GM20000 (cell line): ENCODE results near the gene MOV10L1.
"Not testable (repeated sequence)": the region's sequence is repeated elsewhere in the genome, so short reads cannot be mapped to it uniquely, and the experiment has no call there.

ENCODE experiments used
- DNase-seq: peaks from one replicate; pipeline ENCODE4 v3.0.0; 2012; ENCODE audit warnings: low spot score
- TF ChIP-seq, protein P1 (sequence below): IDR thresholded peaks from 2 replicates; pipeline ENCODE4 v1.5.1; 2012; ENCODE audit warnings: mild to moderate bottlenecking, control low read depth; ENCODE audit errors: extremely low read depth, missing control alignments

Gene MOV10L1

GRCh38 chr22:50199829-50200460 is 110.1 kb downstream of the MOV10L1 start:
- TF ChIP-seq, protein P1, sequence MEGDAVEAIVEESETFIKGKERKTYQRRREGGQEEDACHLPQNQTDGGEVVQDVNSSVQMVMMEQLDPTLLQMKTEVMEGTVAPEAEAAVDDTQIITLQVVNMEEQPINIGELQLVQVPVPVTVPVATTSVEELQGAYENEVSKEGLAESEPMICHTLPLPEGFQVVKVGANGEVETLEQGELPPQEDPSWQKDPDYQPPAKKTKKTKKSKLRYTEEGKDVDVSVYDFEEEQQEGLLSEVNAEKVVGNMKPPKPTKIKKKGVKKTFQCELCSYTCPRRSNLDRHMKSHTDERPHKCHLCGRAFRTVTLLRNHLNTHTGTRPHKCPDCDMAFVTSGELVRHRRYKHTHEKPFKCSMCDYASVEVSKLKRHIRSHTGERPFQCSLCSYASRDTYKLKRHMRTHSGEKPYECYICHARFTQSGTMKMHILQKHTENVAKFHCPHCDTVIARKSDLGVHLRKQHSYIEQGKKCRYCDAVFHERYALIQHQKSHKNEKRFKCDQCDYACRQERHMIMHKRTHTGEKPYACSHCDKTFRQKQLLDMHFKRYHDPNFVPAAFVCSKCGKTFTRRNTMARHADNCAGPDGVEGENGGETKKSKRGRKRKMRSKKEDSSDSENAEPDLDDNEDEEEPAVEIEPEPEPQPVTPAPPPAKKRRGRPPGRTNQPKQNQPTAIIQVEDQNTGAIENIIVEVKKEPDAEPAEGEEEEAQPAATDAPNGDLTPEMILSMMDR, result no peak
- DNase-seq, result no peak

DNA sequence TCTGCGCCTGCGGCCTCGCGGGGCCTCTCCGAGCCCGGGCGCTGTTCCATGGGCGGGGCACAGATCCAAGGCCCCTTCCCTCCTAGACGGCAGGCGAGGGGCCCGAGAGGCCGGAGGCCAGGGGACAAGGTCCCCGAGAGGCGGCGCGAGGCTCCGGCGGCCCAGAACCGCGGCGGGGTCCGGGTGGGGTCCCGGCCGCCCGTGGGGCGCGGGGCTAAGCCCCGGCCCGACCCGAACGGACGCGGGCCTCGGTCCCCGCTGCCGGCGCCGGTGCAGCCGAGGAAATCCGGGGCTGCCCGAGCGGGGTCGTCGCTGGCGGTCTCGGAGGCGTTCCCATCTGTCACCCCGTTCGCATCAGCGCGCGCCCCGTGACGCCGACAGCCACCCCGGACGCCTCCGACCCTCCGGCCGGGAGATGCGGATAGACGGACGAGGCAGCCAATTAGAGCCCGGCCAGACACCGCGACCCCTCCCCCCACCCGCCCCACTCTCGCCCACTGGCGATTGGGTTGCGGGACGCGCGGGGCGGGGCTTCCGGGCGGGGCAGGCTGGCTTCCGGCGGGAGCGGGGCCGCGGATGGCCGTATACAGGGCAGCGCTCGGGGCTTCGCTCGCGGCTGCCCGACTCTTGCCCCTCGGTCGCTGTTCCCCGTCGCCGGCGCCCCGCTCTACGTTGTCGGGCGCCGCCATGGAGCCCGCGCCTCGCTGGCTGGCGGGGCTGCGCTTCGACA is 110.8 kb downstream of the MOV10L1 start, which contains the start of gene SELENOO:
Gene SELENOO (plus strand): TSS at position 551 of the 730 bp plus-strand sequence. CDS start 26 bp downstream, at position 577.
- TF ChIP-seq, protein P1, result no peak
- peak; percentile 100 for DNase-seq

DNA sequence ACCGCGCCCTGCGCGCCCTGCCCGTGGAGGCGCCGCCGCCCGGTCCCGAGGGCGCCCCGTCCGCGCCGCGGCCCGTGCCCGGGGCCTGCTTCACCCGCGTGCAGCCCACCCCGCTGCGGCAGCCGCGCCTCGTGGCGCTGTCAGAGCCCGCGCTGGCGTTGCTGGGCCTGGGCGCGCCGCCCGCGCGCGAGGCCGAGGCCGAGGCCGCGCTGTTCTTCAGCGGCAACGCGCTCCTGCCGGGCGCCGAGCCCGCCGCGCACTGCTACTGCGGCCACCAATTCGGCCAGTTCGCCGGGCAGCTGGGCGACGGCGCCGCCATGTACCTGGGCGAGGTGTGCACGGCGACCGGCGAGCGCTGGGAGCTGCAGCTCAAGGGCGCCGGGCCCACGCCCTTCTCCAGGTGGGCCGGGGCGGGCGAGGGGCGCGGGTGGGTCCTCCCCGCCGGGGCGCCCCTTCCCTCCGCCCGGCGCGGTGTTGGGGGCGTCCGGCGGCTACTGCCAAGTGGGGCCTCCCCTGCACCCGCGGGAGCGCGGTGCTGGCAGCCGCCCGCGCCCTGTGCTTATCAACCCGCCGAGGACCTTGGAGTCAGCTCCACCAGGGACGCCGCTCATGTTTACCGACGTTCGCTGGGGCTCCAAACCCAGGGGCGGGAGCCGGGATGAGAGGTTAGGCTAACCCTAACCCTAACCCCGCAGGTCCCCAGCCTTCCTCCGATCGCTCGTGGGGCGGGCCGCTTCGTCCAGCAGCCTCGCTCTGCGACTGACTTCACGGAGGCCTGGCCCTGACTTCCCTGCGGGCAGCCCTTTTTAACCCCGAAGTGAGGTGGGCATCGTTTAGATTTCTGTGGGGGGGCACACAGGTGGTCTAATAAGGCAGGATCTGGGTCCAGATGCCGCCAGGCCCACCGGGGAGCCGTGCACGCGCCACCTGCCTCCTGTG is 111.7 kb downstream of the MOV10L1 start:
- no peak for DNase-seq
- TF ChIP-seq, protein P1, result no peak

DNA sequence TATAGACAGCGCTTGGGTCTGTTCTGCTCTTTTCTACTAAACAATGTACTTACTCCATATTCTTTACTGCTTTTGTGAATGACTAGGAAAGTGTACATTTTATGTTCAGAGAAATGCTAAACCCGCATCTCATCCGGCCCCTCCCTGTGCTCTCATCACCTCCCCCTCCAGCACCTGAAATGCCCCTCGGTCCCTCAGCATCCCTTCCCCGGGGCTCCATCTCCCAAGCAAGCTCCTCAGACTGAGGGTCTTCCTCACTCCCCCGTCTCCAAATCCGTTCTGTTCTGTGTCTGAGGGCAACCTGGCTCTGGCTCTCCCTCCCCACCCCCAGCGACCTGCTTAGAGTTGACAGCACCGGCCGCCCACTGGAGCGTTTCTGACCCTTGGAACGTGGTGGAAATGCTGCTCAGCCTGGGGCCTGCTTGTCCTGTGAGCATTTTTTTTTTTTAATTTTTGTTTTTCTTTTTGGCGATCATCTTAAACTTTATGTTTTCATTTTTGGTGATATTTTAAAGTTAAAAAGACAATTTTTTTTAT is 112.4 kb downstream of the MOV10L1 start:
- no peak for DNase-seq

DNA sequence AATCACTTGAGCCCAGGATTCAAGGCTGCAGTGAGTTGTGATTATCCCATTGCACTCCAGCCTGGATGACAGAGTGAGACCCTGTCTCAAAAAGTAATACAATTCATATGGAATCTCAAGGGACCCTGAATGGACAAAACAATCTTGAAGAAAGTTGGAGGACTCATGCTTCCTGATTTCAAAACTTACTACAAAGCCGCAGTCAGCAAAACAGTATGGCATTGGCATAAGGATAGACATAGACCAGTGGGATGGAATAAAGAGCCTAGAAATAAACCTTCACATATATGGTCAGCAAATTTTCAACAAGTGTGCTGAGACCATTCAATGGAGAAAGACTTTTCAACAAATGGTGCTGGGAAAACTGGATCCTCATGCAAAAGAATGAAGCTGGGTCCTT is 113.5 kb downstream of the MOV10L1 start:
- DNase-seq, result no peak
- TF ChIP-seq, protein P1, result no peak

More for the DNA sequence above, 112.4 kb downstream of the MOV10L1 start:
- TF ChIP-seq, protein P1, result no peak

GRCh38 chr22:50204571-50204970 is 114.8 kb downstream of the MOV10L1 start:
- TF ChIP-seq, protein P1, result no peak

DNA sequence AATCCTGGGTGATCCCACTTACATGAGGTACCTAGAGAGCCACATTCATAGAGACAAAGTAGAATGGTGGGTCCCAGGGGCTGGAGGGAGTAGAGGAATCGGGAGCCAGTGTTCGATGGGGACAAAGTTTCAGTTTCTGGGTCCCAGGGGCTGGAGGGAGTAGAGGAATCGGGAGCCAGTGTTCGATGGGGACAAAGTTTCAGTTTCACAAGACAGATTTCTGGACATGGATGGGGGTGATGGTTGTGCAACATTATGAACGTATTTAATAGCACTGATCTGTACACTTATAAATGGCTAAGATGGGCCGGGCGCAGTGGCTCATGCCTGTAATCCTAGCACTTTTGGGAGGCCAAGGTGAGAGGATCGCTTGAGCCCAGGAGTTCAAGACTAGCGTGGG is 115.2 kb downstream of the MOV10L1 start:
- not testable (repeated sequence) for DNase-seq

More at GRCh38 chr22:50204571-50204970, 114.8 kb downstream of the MOV10L1 start:
- DNase-seq, result no peak
